ENCODE measurements around the gene RELCH.

DNA sequence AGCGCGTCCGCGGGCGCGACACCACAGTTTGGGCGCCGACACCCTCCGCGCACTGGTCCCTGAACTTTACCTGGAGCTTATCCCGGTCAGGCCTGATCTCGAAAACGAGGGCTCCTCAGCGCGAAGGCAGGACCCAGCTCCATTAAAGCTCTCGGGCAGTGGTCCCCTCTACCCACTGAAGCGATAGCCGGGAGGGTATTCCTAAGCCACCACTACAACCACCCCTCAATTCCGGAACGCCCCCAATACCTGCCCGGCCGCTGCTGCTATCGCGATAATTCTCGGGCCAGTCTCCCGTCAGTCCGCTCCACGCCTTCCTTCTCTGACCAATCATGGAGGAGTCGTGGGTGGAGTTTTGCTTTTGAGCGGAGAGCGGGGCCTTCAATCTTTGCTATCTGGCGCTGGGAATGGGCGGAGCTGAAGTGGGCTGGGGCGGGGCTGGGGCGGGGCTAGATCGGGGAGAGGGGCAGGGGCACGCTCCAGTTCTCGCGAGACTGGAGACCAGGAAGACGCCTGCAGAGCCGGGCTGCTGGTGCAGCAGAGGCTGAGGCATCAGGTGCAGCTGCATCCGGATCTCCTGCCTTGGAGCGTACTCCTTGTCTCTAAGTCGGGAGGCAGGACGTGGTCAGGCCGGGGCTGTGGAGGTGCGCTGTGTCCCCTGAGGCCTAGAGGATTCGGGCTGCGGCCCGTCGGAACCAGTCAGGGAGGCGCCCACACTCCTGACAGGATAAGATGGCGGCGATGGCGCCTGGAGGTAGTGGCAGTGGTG lies at the start of gene RELCH, which contains the start of gene PIGN:
- TF ChIP-seq, protein P1, sequence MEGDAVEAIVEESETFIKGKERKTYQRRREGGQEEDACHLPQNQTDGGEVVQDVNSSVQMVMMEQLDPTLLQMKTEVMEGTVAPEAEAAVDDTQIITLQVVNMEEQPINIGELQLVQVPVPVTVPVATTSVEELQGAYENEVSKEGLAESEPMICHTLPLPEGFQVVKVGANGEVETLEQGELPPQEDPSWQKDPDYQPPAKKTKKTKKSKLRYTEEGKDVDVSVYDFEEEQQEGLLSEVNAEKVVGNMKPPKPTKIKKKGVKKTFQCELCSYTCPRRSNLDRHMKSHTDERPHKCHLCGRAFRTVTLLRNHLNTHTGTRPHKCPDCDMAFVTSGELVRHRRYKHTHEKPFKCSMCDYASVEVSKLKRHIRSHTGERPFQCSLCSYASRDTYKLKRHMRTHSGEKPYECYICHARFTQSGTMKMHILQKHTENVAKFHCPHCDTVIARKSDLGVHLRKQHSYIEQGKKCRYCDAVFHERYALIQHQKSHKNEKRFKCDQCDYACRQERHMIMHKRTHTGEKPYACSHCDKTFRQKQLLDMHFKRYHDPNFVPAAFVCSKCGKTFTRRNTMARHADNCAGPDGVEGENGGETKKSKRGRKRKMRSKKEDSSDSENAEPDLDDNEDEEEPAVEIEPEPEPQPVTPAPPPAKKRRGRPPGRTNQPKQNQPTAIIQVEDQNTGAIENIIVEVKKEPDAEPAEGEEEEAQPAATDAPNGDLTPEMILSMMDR (IDR thresholded peaks at IDR 0.05; ENCODE audit: insufficient read depth, low read depth, low read length), result no peak
- no peak for TF ChIP-seq EZH2 (IDR thresholded peaks at IDR 0.05; ENCODE audit: insufficient read depth, low read length)

All from astrocyte (in vitro differentiated cells and primary cell).